GM21723 (cell line): ENCODE measurements around the gene RPS27.
"Not testable (repeated sequence)": the region's sequence is repeated elsewhere in the genome, so short reads cannot be mapped to it uniquely, and the experiment has no call there.

Source experiments
- ATAC-seq: cut with Tn5 transposase; IDR thresholded peaks from one replicate; pipeline ENCODE4 v1.9.1; 2021; ENCODE audit warnings: mild to moderate bottlenecking, moderate library complexity; ENCODE audit not compliant: unreplicated experiment

Gene RPS27

GRCh38 chr1:153985341-153985912, 5.1 kb upstream of the RPS27 start:
- ATAC-seq: no peak

- no peak for ATAC-seq
Measured at GRCh38 chr1:153985941-153986761, 4.4 kb upstream of the RPS27 start, which contains the start of gene RAB13. TSS of gene RAB13 (minus strand) at chr1:153986339. CDS start at chr1:153986236, 103 bp downstream.

GRCh38 chr1:153987621-153988020, 2.9 kb upstream of the RPS27 start:
- no peak for ATAC-seq

- ATAC-seq: no peak
Measured at GRCh38 chr1:153991151-153991630, 629 bp downstream of the RPS27 start.

- ATAC-seq: no peak
Measured at GRCh38 chr1:153991806-153992205, 1.2 kb downstream of the RPS27 start.

GRCh38 chr1:153995202-153995601, 4.6 kb downstream of the RPS27 start:
- no peak for ATAC-seq

- ATAC-seq: no peak
Measured at GRCh38 chr1:153995640-153996039, 5.1 kb downstream of the RPS27 start.

- ATAC-seq: not testable (repeated sequence)
Measured at GRCh38 chr1:153996882-153997281, 6.3 kb downstream of the RPS27 start.

GRCh38 chr1:154000420-154000819, 9.9 kb downstream of the RPS27 start:
- no peak for ATAC-seq

- ATAC-seq: no peak
Measured at GRCh38 chr1:154006136-154006535, 15.6 kb downstream of the RPS27 start.

GRCh38 chr1:154012129-154012528, 21.6 kb downstream of the RPS27 start:
- no peak for ATAC-seq

GRCh38 chr1:154012543-154012942, 22.0 kb downstream of the RPS27 start:
- ATAC-seq: not testable (repeated sequence)

GRCh38 chr1:154014154-154014907, 23.8 kb downstream of the RPS27 start:
- ATAC-seq: no peak

GRCh38 chr1:154019269-154019668, 28.7 kb downstream of the RPS27 start:
- ATAC-seq: no peak

GRCh38 chr1:154019940-154020339, 29.4 kb downstream of the RPS27 start:
- ATAC-seq: no peak

GRCh38 chr1:154033697-154034096, 43.1 kb downstream of the RPS27 start:
- not testable (repeated sequence) for ATAC-seq
